ENCODE measurements around the gene ROBO1.

The ROBO1 gene

DNA sequence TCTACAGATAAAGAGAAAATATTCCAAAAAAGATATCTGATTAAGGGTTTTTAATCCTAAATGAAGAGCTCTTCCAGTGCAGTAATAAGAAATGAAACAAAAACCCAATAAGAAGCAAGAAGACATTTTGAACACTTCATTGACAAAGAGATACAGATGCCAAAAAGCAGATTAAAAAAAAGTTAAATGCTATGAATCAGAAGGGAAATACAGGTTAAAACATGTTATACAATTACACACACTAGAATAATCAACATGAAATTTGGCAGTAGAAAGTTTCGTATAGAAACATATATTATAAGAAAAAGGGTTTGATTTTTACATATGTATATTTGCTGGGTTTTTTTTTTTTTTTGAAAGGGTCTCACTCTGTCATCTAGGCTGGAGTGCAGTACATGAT, 135.0 kb downstream of the ROBO1 start:
- TF ChIP-seq, protein P1, sequence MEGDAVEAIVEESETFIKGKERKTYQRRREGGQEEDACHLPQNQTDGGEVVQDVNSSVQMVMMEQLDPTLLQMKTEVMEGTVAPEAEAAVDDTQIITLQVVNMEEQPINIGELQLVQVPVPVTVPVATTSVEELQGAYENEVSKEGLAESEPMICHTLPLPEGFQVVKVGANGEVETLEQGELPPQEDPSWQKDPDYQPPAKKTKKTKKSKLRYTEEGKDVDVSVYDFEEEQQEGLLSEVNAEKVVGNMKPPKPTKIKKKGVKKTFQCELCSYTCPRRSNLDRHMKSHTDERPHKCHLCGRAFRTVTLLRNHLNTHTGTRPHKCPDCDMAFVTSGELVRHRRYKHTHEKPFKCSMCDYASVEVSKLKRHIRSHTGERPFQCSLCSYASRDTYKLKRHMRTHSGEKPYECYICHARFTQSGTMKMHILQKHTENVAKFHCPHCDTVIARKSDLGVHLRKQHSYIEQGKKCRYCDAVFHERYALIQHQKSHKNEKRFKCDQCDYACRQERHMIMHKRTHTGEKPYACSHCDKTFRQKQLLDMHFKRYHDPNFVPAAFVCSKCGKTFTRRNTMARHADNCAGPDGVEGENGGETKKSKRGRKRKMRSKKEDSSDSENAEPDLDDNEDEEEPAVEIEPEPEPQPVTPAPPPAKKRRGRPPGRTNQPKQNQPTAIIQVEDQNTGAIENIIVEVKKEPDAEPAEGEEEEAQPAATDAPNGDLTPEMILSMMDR (IDR thresholded peaks at IDR 0.05; ENCODE audit: low read depth, low read length) = no peak
- DNase-seq (ENCODE audit: low read depth, low spot score) = no peak
- in situ Hi-C loops (cut with HindIII; ENCODE audit: low sequenced_read_pairs) = no loop called here
- H3K4me3 ChIP-seq (ENCODE audit: low read depth, low read length) = no peak overlapping the region

DNA sequence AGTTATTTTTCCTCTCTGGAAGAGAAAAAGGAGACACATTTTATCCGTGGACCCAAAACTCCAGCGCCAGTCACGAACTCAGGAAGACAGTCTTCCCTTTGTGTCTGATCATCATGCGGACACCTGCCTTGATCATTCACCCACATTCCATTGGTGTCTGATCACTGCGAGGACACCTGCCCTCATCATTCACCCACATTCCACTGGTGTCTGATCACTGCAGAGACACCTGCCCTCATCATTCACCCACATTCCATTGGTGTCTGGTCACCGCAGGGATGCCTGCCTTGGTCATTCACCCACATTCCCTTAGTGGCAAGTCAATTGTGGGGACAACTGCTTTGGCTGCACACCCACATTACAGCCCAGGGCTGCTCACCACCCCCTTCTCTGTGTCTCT, 148.9 kb downstream of the ROBO1 start:
- TF ChIP-seq, protein P1 (IDR thresholded peaks at IDR 0.05; ENCODE audit: low read depth, low read length) = no peak
- H3K4me3 ChIP-seq (ENCODE audit: low read depth, low read length) = no peak overlapping the region
- DNase-seq (ENCODE audit: low read depth, low spot score) = no peak
- in situ Hi-C loops (cut with HindIII; ENCODE audit: low sequenced_read_pairs) = no loop called here

DNA sequence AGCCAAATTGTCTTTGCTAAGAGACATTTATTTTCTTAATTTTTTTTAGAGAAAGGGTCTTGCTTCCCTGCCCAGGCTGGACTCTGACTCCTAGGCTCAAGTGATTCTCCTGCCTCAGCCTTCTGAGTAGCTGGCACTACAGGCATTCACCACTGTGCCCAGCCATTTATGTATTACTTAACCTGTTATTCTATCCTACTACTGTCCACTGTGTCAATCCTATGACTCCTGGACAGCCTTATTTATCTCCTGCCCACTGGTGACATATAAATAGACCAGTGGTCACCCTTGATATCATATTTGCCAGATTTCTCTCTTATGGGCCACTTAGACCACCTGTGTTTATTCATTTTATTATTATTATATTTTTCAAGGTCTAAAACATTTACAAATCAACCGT, 161.4 kb downstream of the ROBO1 start:
- TF ChIP-seq, protein P1 (IDR thresholded peaks at IDR 0.05; ENCODE audit: low read depth, low read length) = no peak
- DNase-seq (ENCODE audit: low read depth, low spot score) = no peak
- in situ Hi-C loops (cut with HindIII; ENCODE audit: low sequenced_read_pairs) = no loop called here
- no peak overlapping the region for H3K4me3 ChIP-seq (ENCODE audit: low read depth, low read length)

DNA sequence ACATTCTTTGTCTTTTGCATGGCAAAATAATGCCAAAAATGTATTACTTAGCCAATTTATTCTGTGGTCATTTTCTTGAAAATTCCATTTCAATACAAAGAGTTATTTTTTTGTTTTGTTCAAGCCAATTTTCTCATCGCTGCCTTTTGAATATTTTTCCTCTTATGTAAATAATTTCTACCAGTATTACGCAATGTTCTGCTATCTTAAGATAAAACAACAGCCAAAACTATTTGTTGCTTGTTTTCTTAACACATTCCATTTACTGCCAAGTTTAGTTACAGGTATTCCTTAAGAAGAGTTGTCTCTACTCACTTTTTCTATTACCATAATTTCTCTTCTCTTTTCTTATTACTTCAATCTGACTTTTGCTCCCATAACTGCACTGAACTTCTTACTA, 163.1 kb downstream of the ROBO1 start:
- TF ChIP-seq, protein P1 (IDR thresholded peaks at IDR 0.05; ENCODE audit: low read depth, low read length) = no peak
- H3K4me3 ChIP-seq (ENCODE audit: low read depth, low read length) = no peak overlapping the region
- peak; percentile 42 for DNase-seq (ENCODE audit: low read depth, low spot score)
- in situ Hi-C loops (cut with HindIII; ENCODE audit: low sequenced_read_pairs) = no loop called here

DNA sequence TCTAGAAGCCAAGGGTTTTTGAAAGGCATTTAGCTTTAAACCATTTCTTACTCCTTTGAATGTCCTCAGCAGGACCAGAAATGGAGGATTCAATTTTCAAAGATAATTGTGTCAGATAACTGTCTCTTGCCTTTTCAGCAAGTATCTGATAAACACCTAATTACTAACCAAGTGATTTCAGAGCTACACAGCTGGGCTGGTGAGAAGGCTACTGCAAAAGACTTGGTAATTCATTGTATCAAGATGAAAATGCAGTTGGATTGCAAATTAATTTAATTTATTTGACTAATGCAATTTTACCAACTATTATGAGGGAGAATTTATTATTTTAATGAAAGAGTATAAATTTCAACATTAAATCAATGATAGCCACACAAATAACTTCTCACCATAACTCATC, 165.4 kb downstream of the ROBO1 start:
- in situ Hi-C loops (cut with HindIII; ENCODE audit: low sequenced_read_pairs) = no loop called here
- TF ChIP-seq, protein P1 (IDR thresholded peaks at IDR 0.05; ENCODE audit: low read depth, low read length) = no peak
- DNase-seq (ENCODE audit: low read depth, low spot score) = no peak
- no peak overlapping the region for H3K4me3 ChIP-seq (ENCODE audit: low read depth, low read length)

DNA sequence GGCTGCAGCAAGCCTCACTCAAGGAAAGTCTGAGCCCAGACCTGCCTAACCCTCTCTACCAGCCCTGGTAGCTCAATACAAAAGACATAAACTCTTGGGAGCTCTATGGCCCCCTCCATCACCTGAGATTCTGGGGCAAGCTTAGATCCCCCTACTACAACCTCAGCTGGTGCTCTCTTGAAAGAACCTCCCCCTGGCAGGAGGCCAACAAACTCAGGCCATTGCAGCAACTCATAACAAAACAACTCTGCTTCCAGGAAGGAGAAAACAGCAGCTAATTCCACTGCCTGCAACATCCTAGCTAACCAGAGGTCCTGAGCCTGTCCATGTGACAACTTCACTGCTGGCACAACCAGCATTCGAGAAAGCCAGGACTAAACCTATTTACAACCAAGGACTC, 169.2 kb downstream of the ROBO1 start:
- H3K4me3 ChIP-seq (ENCODE audit: low read depth, low read length) = no peak overlapping the region
- in situ Hi-C loops (cut with HindIII; ENCODE audit: low sequenced_read_pairs) = no loop called here
- DNase-seq (ENCODE audit: low read depth, low spot score) = no peak
- TF ChIP-seq, protein P1 (IDR thresholded peaks at IDR 0.05; ENCODE audit: low read depth, low read length) = no peak

DNA sequence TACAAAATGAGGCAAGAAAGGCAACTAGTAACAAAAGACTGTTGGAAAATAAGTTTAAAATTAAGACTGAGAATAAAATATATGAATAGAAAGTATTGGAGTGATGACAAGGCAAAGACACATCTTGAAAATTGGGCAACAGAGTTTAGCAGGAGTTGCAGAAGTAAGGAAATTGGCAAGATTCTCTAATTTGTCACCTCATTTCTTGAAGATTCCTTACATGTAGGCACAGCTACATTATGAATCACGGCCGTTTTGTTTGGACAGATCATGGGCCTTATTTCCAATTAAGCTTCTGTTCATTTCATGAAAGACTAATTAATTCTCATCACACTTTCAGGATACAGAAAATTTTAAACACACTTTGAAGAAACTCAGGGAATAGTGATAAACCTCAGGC, 170.1 kb downstream of the ROBO1 start:
- no peak for DNase-seq (ENCODE audit: low read depth, low spot score)
- H3K4me3 ChIP-seq (ENCODE audit: low read depth, low read length) = no peak overlapping the region
- in situ Hi-C loops (cut with HindIII; ENCODE audit: low sequenced_read_pairs) = no loop called here
- TF ChIP-seq, protein P1 (IDR thresholded peaks at IDR 0.05; ENCODE audit: low read depth, low read length) = no peak
